HL-60 (cell line): Measurements from ENCODE around the gene RGCC.

Experiments
- CTCF ChIP-seq: IDR thresholded peaks from one replicate; pipeline ENCODE4 v1.5.1; 2011; ENCODE audit warnings: low read length, control low read depth, inconsistent platforms; ENCODE audit not compliant: insufficient read depth
- POLR2AphosphoS5 ChIP-seq: IDR thresholded peaks from 2 replicates; pipeline ENCODE4 v1.6.1; 2012; ENCODE audit warnings: low read depth
- REST ChIP-seq: IDR thresholded peaks from 2 replicates; pipeline ENCODE4 v1.6.1; 2012; ENCODE audit warnings: low read depth; ENCODE audit not compliant: insufficient replicate concordance
- SPI1 ChIP-seq: IDR thresholded peaks from 2 replicates; pipeline ENCODE4 v1.6.1; 2012; ENCODE audit warnings: low read depth, mild to moderate bottlenecking, borderline replicate concordance

- TF ChIP-seq CTCF, result no peak
- no peak for TF ChIP-seq POLR2AphosphoS5
- no peak for TF ChIP-seq REST
- TF ChIP-seq SPI1, result no peak
These were observed 45.8 kb upstream of the RGCC start for GRCh38 chr13:41411522-41411921.
